Smooth muscle cell (in vitro differentiated cells): ENCODE results near the gene NUB1. TPM values are rescaled to one million over a fixed set of nuclear protein-coding genes. Genes with fewer than 3 reads are reported as not detected.

ENCODE experiments used
- DNase-seq: peaks from one replicate; lab custom pipeline; 2025; ENCODE audit not compliant: unreplicated experiment; lab: John Stamatoyannopoulos, UW
- H2AFZ ChIP-seq: fragments of 200-600 bp; sonication (generic); 2 replicates; pipeline ENCODE4 v1.6.0; 2016; ENCODE audit warnings: antibody characterized with exemption, low read depth, mild to moderate bottlenecking
- H3F3A ChIP-seq: fragments of 200-600 bp; sonication (generic); 2 replicates; pipeline ENCODE4 v1.6.0; 2017; ENCODE audit warnings: antibody characterized with exemption, low read depth
- H3K27ac ChIP-seq: fragments of 200-600 bp; sonication (generic); 2 replicates; pipeline ENCODE4 v1.5.1; 2016; ENCODE audit warnings: low read depth, mild to moderate bottlenecking
- H3K27me3 ChIP-seq: fragments of 200-600 bp; sonication (generic); 2 replicates; pipeline ENCODE4 v1.6.1; 2016; ENCODE audit warnings: low read depth, mild to moderate bottlenecking
- H3K36me3 ChIP-seq: fragments of 200-600 bp; sonication (generic); 2 replicates; pipeline ENCODE4 v1.5.1; 2016; ENCODE audit warnings: low read depth
- H3K4me1 ChIP-seq: fragments of 200-600 bp; sonication (generic); 2 replicates; pipeline ENCODE4 v1.5.1; 2016; ENCODE audit warnings: low read depth
- H3K4me2 ChIP-seq: fragments of 200-600 bp; sonication (generic); 2 replicates; pipeline ENCODE4 v1.6.0; 2016; ENCODE audit warnings: mild to moderate bottlenecking
- H3K4me3 ChIP-seq: fragments of 200-600 bp; sonication (generic); 2 replicates; pipeline ENCODE4 v1.5.1; 2016; ENCODE audit warnings: mild to moderate bottlenecking
- H3K79me2 ChIP-seq: fragments of 200-600 bp; sonication (generic); 2 replicates; pipeline ENCODE4 v1.6.0; 2016; ENCODE audit warnings: low read depth, mild to moderate bottlenecking
- H3K9ac ChIP-seq: fragments of 200-600 bp; sonication (generic); 2 replicates; pipeline ENCODE4 v1.6.0; 2016; ENCODE audit warnings: low read depth
- H3K9me3 ChIP-seq: fragments of 200-600 bp; sonication (generic); replicated peaks from 2 replicates; pipeline ENCODE4 v1.5.1; 2016; ENCODE audit warnings: low read depth
- H4K20me1 ChIP-seq: fragments of 200-600 bp; sonication (generic); 2 replicates; pipeline ENCODE4 v1.6.0; 2016; ENCODE audit warnings: low read depth
- CTCF ChIP-seq: fragments of 200-600 bp; sonication (generic); IDR thresholded peaks from 2 replicates; pipeline ENCODE4 v1.5.1; 2017; ENCODE audit warnings: borderline replicate concordance, mild to moderate bottlenecking, antibody characterized with exemption; ENCODE audit not compliant: insufficient read depth, poor library complexity, severe bottlenecking
- WGBS: methylation state at CpG from one replicate; pipeline ENCODE4 v1.1.7; 2016; ENCODE audit warnings: low lambda C conversion rate; 5-methylcytosine and 5-hydroxymethylcytosine counted together
- polyA plus RNA-seq: library from polyadenylated mRNA; unstranded; fragments of >200 nt; fragmentation: Nextera tagmentation; extraction: Ambion mirVana; gene quantifications from 2 replicates; pipeline ENCODE4 v1.2.1, GENCODE V29; 2016
- total RNA-seq: library from RNA; depleted of rRNA; stranded (reverse); fragments of >200 nt; gene quantifications from 2 replicates; pipeline ENCODE4 v1.2.3, GENCODE V29; 2014

NUB1 gene
- total and polyA plus RNA-seq, 2 experiments from 2014 or later = 28.5 to 36.9 TPM

DNA sequence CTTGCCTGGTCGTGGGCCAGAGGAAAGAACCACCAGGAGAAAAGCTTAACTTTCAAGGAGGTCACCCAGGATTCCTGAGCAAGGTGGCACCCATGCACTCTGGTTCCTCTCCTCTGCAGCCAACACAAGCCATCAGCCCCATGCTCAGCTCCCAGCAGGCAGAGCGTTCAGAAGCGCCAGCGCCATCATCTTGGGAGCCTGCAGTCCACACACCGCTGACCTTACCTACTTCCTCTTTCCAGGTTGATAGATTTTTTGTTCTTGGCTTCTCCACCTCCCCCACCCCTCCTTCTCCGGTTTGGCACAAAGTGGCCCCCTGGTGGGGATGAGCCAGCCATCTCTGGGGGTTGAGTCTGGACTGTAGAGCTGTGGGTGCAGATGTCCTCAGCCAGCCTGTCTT, 69.9 kb downstream of the NUB1 start:
- H3K27me3 ChIP-seq = peaks cover 36% of the 10 kb centered on the region

DNA sequence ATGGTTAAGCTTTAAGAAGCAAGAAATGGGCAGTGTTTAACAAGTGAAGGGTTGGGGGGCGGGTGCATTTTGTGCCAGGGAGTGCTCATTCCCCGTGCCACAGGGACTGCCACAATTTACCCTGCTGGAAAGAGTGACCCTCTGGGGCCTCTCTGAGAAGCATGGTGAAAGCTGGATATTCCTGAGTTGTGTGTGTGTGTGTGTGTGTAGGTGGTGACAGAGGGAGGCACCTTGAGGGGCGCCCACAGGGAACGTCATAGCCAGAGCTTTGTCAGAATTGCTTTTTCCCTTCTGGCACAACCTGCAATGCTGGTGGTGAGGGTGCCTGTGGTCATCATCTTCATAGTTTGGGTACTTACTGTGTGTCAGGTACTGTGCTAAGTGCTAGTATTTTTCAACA, 70.7 kb downstream of the NUB1 start:
- no peak for DNase-seq
- H3K9me3 ChIP-seq = no peaks in the 10 kb centered on the region
- no peak overlapping the region for H3K4me2 ChIP-seq
- H3K9ac ChIP-seq = no peak overlapping the region
- no peaks in the 10 kb centered on the region for H3K4me1 ChIP-seq
- 93% methylated on average over 4 of the region's 4 CpGs for WGBS
- H3K27me3 ChIP-seq = peaks cover 36% of the 10 kb centered on the region
- no peak overlapping the region for H3K27ac ChIP-seq
- no peaks in the 10 kb centered on the region for H3F3A ChIP-seq
- no peaks in the 10 kb centered on the region for H3K79me2 ChIP-seq
- no peak for TF ChIP-seq CTCF
- H4K20me1 ChIP-seq = no peaks in the 10 kb centered on the region
- H3K4me3 ChIP-seq = no peak overlapping the region
- no peaks in the 10 kb centered on the region for H3K36me3 ChIP-seq
- no peak overlapping the region for H2AFZ ChIP-seq

More for the DNA sequence above, 69.9 kb downstream of the NUB1 start:
- Histone ChIP-seq H3K36me3 (no peaks in the 10 kb centered on the region), H3K9ac (no peak overlapping the region), H2AFZ (no peak overlapping the region), H3K4me1 (no peaks in the 10 kb centered on the region), H3K4me2 (no peak overlapping the region), H3F3A (no peaks in the 10 kb centered on the region), H3K79me2 (no peaks in the 10 kb centered on the region), H3K27ac (no peak overlapping the region), H4K20me1 (no peaks in the 10 kb centered on the region), H3K9me3 (no peaks in the 10 kb centered on the region), H3K4me3 (no peak overlapping the region)
- DNase-seq = no peak
- no peak for TF ChIP-seq CTCF
- 84% methylated on average over 6 of the region's 6 CpGs for WGBS

- no peaks in the 10 kb centered on the region for H3K4me1 ChIP-seq
- peaks cover 36% of the 10 kb centered on the region for H3K27me3 ChIP-seq
- no peak for TF ChIP-seq CTCF
- no peaks in the 10 kb centered on the region for H3K9me3 ChIP-seq
- H3K36me3 ChIP-seq = no peaks in the 10 kb centered on the region
- H3K79me2 ChIP-seq = no peaks in the 10 kb centered on the region
- H4K20me1 ChIP-seq = no peaks in the 10 kb centered on the region
- H3K4me3 ChIP-seq = no peak overlapping the region
- H3K9ac ChIP-seq = no peak overlapping the region
- no peak overlapping the region for H2AFZ ChIP-seq
- H3K27ac ChIP-seq = no peak overlapping the region
- H3K4me2 ChIP-seq = no peak overlapping the region
- no peaks in the 10 kb centered on the region for H3F3A ChIP-seq
- 92% methylated on average over 4 of the region's 4 CpGs for WGBS
- DNase-seq = no peak
Measured at GRCh38 chr7:151413241-151413640, 71.6 kb downstream of the NUB1 start.

GRCh38 chr7:151415375-151416105, 73.9 kb downstream of the NUB1 start:
- no peak for TF ChIP-seq CTCF
- H3K9ac ChIP-seq = no peak overlapping the region
- peaks cover 14% of the 10 kb centered on the region for H3K27me3 ChIP-seq
- WGBS = 70% methylated on average over 3 of the region's 3 CpGs
- H3K4me1 ChIP-seq = no peaks in the 10 kb centered on the region
- H3K79me2 ChIP-seq = no peaks in the 10 kb centered on the region
- no peaks in the 10 kb centered on the region for H4K20me1 ChIP-seq
- no peaks in the 10 kb centered on the region for H3K36me3 ChIP-seq
- no peak for DNase-seq
- H3K4me2 ChIP-seq = no peak overlapping the region
- H3K9me3 ChIP-seq = no peaks in the 10 kb centered on the region
- H3K4me3 ChIP-seq = no peak overlapping the region
- no peak overlapping the region for H3K27ac ChIP-seq
- H3F3A ChIP-seq = no peaks in the 10 kb centered on the region
- no peak overlapping the region for H2AFZ ChIP-seq
